Measurements from ENCODE around the gene OR6V1.

The OR6V1 gene

DNA sequence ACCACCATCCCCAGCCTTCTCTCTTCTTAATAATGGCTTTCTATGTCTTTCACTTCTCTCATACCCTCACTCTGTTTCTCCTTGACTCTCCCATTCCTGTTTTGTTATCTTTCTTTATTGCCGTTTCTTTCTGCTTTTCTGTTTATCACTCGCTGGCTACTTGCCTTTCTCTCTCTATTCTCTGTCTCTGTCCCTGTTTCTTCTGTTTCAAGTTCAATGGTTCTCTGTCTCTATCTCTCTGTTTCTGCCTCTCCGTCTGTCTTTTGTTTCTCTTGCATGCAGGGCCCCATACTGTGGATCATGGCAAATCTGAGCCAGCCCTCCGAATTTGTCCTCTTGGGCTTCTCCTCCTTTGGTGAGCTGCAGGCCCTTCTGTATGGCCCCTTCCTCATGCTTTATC, at the start of gene OR6V1:
Gene OR6V1, plus strand, starts transcription at position 301 of the 400 bp plus-strand sequence. Its CDS starts 0 bp downstream, at position 301.
- no peak for DNase-seq

GRCh38 chr7:143002898-143003297, 49.2 kb upstream of the OR6V1 start:
- DNase-seq, result no peak

DNA sequence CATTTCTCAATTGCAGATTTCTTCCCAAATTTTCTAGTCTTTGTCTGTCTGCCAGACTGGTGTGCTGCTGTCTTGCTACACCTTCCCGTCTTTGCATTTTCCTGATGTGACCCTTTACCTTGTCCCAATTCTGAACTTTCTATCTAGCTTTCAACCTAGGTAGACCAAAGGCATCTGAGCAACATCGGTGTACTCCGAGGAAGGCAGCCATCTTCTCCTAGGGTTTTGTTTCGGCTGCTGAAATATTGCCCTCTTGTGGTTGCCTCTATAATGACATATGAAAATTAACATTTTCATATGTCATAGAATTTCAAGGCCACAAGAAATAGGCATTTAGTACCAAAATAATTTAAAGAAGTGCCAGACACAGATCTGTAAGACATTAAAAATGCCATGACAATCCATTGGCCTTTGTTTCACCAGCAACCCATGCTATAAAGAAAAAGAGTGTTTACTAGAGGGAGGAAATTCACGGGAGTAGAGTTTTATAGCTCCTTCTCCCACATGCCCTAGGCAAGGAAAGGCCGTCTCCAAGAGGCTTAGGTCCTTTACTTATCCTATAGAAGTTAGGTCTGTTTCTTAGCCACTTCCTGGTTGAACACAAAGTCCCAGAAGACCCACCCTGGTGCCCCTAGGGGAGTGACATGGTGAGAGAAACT, 48.6 kb upstream of the OR6V1 start:
- DNase-seq, result no peak

- DNase-seq, result no peak
Observed at GRCh38 chr7:143005632-143006260, 46.4 kb upstream of the OR6V1 start.

DNA sequence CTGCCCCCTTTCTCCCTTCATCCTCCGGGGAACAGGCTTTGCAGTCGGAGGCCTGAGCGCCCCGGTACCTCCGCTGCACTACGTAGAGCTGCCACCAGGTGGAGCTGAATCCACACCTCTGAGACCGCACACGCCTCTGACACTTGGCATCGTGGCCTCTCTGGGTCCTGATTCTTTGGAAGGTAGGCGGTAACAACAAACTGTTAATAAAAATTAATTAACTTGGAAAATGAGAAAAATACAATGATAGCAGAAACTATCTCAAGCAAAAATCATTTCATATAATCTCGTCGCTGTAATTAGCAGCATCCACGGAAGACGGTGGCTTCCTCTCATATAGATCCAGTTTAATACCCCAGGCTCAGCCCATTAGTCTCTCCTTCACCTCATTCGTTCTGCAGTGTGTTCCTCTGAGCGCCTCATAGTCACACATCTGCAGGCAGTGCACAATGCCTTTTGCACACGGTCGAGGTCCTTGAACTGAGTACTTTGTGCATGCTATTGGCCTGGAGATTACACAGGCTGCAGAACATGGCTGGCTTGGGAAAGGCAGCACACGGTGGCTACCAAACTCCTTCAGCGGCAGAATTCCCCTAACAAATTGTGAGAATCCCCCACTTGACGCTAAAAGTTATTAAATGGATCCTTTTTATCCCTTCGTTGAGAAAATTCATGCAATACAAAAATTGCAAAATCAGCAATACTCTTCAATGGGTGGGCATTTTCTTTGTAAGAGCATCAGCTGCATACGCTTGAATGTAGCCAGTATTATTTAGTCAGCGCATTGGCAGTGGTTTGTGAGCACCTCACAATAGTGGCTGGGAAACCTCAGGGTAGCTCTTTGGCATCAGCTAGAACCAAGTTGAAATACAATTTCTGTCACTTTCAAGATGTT, 43.9 kb upstream of the OR6V1 start:
- DNase-seq, result no peak

DNA sequence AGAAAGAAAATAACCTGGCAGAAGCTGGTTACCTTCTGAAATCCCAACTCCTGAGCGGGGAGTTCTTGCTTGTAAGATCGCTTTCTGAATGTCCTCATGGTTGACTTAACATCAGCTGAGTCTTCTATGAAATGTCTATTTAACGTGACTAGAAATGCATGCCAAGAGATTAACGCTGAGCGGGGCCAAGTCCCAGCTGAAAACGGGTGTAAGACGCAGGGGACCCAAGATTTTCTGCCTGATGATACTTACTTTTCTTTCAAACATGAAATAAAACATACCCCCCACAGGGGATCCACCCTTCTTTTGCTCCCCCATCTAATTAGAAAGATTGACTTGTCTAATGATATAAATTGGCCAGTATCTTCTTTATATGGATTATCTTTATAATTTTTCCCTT, 40.1 kb upstream of the OR6V1 start:
- no peak for DNase-seq

GRCh38 chr7:143012409-143012808, 39.7 kb upstream of the OR6V1 start:
- no peak for DNase-seq

DNA sequence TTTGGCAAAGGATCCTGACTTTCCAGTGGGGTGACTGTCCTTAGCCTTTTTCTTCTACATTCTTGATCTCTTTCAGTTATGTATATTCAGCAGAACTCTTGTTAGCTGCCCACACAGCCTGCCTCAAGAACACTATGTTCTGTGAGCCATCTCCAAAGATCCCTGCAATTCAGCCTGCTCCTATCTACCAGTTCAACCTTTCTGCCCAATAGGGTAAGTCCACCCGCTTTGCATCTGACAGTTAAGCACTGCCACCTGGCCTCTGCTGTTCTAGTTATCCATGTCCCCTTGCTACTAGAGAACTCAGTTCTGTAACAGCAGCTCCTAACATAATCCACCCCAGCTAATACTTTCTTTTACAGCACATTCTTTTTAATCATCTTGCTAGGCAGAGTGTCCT, 38.7 kb upstream of the OR6V1 start:
- no peak for DNase-seq

- no peak for DNase-seq
Observed at GRCh38 chr7:143013893-143014292, 38.2 kb upstream of the OR6V1 start.

DNA sequence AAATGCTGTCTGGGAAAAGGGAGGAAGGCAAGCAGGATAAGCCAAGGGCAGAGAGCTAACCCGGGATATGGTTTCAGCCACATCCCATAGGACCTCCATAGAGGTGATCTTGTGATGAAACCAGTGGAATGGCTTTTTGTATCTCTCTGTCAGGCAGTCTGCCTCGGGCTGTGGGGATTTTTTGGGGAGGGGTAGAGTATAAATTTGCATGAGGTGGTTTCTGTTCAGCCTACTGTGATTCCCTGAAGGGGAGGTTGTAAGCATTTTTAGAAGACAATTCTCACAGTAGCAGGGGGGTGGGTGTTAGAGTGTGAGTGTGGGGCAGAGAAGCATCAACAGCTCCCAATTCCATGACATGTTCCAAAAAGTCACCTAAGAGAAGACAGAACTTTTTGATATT, 37.1 kb upstream of the OR6V1 start:
- DNase-seq, result no peak

GRCh38 chr7:143015926-143016490, 36.1 kb upstream of the OR6V1 start:
- DNase-seq, result no peak

DNA sequence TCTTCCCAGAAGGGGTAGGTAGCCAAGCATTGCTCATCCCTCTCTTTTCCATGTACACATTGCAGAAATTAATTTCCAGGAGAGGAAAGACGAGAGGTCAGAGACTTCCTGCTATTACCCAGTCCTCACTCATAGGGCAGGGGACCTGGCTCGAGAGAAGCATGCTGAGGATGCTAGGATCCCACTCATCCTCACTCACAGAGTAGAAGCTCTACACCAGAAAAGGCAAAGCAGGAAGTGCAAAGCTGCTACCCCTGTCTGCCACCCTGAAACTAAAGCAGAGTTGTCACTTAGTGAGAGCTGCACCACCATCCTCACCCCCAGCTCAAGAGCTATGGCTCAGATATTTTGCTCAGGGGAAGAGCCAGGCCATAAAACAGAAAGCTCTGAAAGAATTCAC, 35.1 kb upstream of the OR6V1 start:
- DNase-seq, result no peak

- no peak for DNase-seq
Observed at GRCh38 chr7:143018931-143019330, 33.2 kb upstream of the OR6V1 start.

DNA sequence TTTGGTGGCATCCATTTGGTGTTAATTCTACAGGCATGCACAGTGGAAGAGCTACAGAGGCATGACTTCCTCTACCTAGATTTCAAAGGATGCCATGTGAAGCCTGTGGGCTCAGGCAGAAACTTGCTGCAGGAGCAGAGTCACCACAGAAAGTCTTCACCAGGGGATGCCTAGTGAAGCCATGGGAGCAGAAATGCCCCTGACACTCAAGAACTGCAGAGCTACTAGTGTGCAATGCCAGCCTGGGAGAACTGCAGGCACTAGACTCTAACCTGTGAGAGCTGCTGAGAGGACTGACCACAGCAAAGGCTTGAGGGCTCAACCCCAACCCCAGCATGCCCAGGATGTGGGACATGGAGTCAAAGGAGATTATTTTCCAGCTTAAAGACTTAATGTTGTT, 29.1 kb upstream of the OR6V1 start:
- no peak for DNase-seq

GRCh38 chr7:143025371-143025770, 26.8 kb upstream of the OR6V1 start:
- no peak for DNase-seq

DNA sequence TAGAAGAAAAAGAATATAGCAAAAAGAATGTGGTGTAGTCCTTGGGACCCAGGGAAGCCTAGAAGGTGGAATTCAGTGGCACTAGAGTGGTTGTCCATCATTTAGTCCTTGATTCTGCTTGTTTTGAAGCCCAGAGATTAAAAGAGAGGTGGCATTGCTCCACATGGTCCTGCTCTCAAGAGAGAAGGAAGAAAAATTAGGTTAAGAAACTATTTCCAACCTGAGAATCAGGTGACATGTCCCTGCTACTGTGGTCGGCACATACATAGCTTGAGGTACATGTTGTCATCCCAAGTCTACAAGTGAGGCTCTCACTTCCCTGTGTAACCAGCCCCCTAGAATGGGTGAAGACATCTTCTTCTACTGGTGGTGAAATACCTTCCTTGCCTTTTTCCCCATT, 25.1 kb upstream of the OR6V1 start, which contains the start of gene OR9A2:
Gene OR9A2, minus strand, starts transcription at position 101 of the 400 bp plus-strand sequence. Its CDS starts 0 bp downstream, at position 101.
- no peak for DNase-seq

- no peak for DNase-seq
Observed at GRCh38 chr7:143027683-143028082, 24.5 kb upstream of the OR6V1 start.

DNA sequence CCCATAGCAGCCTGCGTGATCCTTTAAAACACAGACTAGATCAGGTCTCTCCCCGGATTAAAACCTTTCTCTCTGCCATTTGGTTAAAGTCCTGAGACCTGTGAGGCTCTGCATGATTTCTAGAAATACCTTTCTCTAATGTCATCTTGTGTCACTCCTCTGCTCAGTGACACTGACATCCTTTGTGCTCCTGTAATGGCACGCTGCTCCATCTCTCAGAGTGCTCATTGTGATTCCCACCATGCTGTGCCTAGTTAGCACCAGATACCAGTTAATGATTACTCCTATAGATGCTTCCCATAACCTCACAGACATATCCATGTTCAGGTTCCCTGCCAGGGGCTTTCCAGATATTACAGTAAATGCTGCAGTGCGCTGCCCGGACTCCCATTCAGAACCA, 13.5 kb upstream of the OR6V1 start:
- no peak for DNase-seq

- DNase-seq, result no peak
Observed at GRCh38 chr7:143040209-143040715, 11.9 kb upstream of the OR6V1 start.

GRCh38 chr7:143041346-143041745, 10.8 kb upstream of the OR6V1 start:
- DNase-seq, result no peak

DNA sequence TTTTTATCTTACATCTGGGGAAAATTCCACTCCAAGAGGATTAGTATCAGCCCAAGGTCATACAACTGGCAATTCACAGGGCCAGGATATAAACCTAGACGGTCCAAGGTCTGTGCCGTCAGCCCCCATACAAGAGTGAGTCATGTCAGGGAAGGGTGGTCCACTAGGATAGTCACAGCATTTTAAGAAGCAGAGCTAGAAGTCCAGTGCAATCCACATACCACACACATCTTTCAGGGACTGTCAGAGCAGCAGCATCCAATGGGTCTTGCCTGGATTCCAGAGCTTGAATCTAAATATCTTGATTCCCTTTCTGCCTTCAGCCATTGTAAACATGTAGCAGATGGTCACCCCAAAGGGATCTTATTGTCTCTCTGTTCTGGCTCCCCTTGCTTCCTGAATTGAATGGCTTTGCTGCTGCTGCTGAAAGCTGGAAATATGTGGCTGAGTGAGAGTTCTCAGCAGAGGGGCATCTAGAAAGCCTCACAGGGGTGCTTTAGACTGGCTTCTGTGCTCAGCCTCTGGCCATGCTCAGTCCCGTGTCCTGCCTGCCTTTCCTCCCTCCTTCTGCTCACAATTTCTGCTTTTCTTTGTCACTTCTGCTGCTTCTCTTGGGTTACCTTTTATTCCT, 9.9 kb upstream of the OR6V1 start:
- DNase-seq, result no peak

DNA sequence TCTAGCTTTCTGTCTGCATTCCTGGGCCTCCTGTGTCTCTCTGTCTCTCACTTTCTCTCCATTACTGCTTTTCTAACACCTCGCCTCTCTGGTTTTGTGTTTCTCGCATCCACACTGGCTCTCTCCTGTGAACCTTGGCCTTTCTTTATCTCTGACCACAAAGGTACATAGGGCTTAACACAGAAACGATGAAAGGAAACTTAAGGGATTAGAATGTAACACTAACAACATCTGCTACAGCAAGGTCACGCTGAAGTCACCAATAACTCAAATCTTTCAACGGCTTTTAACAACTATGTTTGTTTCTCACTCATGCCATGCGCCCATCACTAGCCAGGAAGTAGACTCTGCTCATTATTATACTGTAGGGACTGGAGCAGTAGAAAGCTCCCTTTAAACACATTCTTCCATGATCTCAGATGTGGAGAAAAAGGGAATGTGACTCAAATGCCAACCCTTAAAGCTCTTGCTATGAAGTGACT, 9.3 kb upstream of the OR6V1 start:
- DNase-seq, result no peak

- DNase-seq, result no peak
Observed at GRCh38 chr7:143043391-143043790, 8.8 kb upstream of the OR6V1 start.

All from cortex of kidney (tissue), 1 donor.